Uterus (tissue), 4 donors: Measurements from ENCODE around the gene PTCRA. TPM values are rescaled to one million over a fixed set of nuclear protein-coding genes. Genes with fewer than 3 reads are reported as not detected.
"Not testable (repeated sequence)": the region's sequence is repeated elsewhere in the genome, so short reads cannot be mapped to it uniquely, and the experiment has no call there.

Experiments used
- DNase-seq, 2 donors: peaks; one replicate each; pipeline ENCODE4 v3.0.0-alpha.2; 2019 to 2020
- H3K27ac ChIP-seq, 2 donors: fragments of 200-600 bp; sonication (generic); 1 replicate in 1 of 2; 2 replicates in 1 of 2; pipeline ENCODE4 v1.5.1; 2016 to 2018
- H3K27me3 ChIP-seq, 2 donors: fragments of 200-600 bp; sonication (generic); one replicate each; pipeline ENCODE4 v1.5.1; 2018 to 2019; ENCODE audit warnings: control low read depth in 1 of 2
- H3K36me3 ChIP-seq, 2 donors: fragments of 200-600 bp; sonication (generic); one replicate each; pipeline ENCODE4 v1.5.1; 2019; ENCODE audit warnings: control low read depth in 1 of 2
- H3K4me1 ChIP-seq, 2 donors: fragments of 200-600 bp; sonication (generic); one replicate each; pipeline ENCODE4 v1.5.1; 2018 to 2019; ENCODE audit warnings: control low read depth in 1 of 2
- H3K4me3 ChIP-seq, 2 donors: fragments of 200-600 bp; sonication (generic); 1 replicate in 1 of 2; 2 replicates in 1 of 2; pipeline ENCODE4 v1.5.1; 2018 to 2019; ENCODE audit warnings: mild to moderate bottlenecking in 1 of 2
- H3K9me3 ChIP-seq, 2 donors: fragments of 200-600 bp; sonication (generic); one replicate each; pipeline ENCODE4 v1.5.1; 2019; ENCODE audit warnings: control low read depth in 1 of 2
- CTCF ChIP-seq, 4 experiments: fragments of 200-600 bp in 2 of 4; fragments of 450-650 bp in 2 of 4; sonication (generic) in 2 of 4; IDR thresholded peaks; one replicate each; pipeline ENCODE4 v1.5.1; 2016 to 2019; ENCODE audit warnings: antibody characterized with exemption in 4 of 4, mild to moderate bottlenecking in 2 of 4, moderate library complexity in 1 of 4
- POLR2A ChIP-seq, 2 donors: fragments of 450-650 bp; IDR thresholded peaks; one replicate each; pipeline ENCODE4 v1.6.1; 2016; ENCODE audit warnings: antibody characterized with exemption in 2 of 2, mild to moderate bottlenecking in 1 of 2, moderate library complexity in 1 of 2
- intact Hi-C: fragments of 100-400 bp; cut with DNase I; formaldehyde crosslinking; loops from one replicate; pipeline ENCODE4 v1.15.1; 2023; ENCODE audit warnings: low total_unique reads
- total RNA-seq, 4 donors: library from RNA; depleted of rRNA in 3 of 4; stranded (reverse); fragments of >200 nt in 3 of 4; gene quantifications; one replicate each; pipeline versions ENCODE4 v1.1.0 to v1.2.4, GENCODE V29; 2014 to 2023
- donor health status: DM: yes; HTN: yes; CAD: no.

Gene PTCRA
- total RNA-seq, 4 donors from 2014 or later: 2.0 TPM; not detected in 3

DNA sequence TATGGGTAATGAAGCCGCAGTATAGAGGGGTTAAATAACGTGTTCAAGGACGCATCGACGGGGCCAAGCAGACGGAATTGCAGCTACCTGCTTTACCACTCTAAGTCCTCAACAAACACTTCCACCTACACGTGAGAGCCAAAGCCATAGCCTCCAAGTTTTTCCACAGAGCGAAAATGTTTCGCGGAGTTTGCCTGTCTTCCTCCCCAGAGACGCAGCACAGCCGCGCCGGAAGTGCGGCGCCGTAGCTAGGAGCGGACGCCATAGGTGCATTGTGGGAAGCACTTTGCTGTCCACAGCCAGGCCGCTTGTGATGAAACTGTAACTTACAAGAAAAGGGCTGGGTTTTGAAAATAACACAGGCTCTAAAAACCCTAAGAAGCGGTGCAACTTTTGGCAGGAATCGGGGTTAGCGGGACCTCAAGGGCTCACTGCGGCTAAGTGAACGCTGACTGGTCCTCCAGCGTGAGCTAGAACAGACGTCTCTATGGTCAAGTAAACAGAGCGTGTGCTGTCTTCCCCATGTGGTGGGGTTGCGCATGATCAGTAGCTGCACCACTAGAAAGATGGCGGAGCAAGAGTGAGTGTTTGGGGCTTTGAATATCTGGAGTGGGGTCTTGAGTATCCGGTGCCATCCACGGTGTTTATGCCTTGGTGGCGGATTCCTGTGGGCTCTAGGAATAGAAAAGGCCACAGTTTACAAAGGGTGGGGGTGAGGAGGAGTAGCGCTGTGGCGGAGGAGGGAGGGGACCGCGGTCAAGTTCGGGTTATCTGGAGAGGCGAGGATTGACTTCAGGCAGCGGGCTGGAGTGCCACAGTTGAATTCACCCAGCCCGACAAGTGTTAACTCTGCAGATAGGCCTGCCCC lies 36.2 kb upstream of the PTCRA start, which contains the start of gene RPL7L1:
Gene RPL7L1, plus strand, starts transcription at position 245 of the 868 bp plus-strand sequence. Its CDS starts 295 bp downstream, at position 540.
- peak in 3 of 4 experiments; percentile 6 to 47 (median 13) for TF ChIP-seq CTCF (IDR thresholded peaks at IDR 0.05)
- peak; percentile 49 to 50 for TF ChIP-seq POLR2A (IDR thresholded peaks at IDR 0.05)
- no peaks in the 10 kb centered on the region for H3K4me1 ChIP-seq
- peak within 1 kb of the TSS; percentile 94 to 96 for H3K27ac ChIP-seq
- no peaks in the 10 kb centered on the region for H3K9me3 ChIP-seq
- H3K36me3 ChIP-seq: no peaks in the 10 kb centered on the region
- H3K4me3 ChIP-seq: peak within 1 kb of the TSS; percentile 52 to 64
- H3K27me3 ChIP-seq: no peaks in the 10 kb centered on the region
- intact Hi-C loops: no loop called here
- DNase-seq: peak; percentile 79 to 86

DNA sequence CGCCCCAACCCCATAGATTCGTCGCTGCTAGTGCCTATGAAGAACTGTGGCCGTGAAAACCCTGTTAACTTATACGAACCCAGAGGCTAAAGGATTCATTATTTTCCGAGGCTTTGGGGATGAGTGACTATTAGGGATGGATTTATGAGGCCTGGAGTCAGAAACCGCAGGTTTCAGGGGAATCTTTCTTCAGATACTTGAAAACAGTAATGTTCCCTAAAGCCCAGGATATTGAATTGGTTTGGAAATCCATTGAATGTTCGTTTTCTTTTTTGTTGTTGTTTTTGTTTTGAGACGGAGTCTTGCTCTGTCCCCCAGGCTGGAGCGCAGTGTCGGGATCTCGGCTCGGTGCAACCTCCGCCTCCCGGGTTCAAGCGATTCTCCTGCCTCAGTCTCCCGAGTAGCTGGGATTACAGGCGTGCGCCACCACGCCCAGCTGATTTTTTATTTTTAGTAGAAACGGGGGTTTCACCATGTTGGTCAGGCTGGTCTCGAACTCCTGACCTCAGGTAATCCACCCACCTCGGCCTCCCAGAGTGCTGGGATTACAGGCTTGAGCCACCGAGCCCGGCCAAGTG lies 35.5 kb upstream of the PTCRA start:
- H3K4me3 ChIP-seq: peak overlapping the region; percentile 52 to 64
- intact Hi-C loops, DNase-seq, H3K36me3 ChIP-seq, H3K27me3 ChIP-seq, H3K4me1 ChIP-seq, H3K9me3 ChIP-seq: not testable (repeated sequence)
- H3K27ac ChIP-seq: peak overlapping the region; percentile 94 to 96

DNA sequence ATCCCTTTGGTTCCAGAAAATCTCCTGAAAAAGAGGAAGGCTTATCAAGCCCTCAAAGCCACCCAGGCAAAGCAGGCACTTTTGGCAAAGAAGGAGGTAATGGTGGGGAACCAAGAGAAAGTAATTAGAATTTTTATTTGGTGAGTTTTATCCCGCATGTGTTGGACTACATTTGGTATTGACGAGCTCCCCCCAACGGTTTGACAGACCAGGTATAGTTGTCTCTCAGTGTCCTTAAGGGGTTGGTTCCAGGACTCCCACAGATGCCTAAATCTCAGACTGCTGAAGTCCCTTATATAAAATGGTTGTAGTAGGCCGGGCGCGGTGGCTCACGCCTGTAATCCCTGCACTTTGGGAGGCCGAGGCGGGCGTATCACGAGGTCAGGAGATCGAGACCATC lies 35.0 kb upstream of the PTCRA start:
- H3K9me3 ChIP-seq, H3K36me3 ChIP-seq, H3K27me3 ChIP-seq, H3K4me1 ChIP-seq, intact Hi-C loops, DNase-seq: not testable (repeated sequence)
- peak overlapping the region; percentile 94 to 96 for H3K27ac ChIP-seq
- peak overlapping the region; percentile 52 to 64 for H3K4me3 ChIP-seq

- no peak for DNase-seq
- Histone ChIP-seq H3K36me3 (no peaks in the 10 kb centered on the region), H3K9me3 (no peaks in the 10 kb centered on the region), H3K27ac (no peak overlapping the region), H3K27me3 (no peaks in the 10 kb centered on the region), H3K4me1 (no peaks in the 10 kb centered on the region), H3K4me3 (no peak overlapping the region)
- intact Hi-C loops: no loop called here
- TF ChIP-seq POLR2A (IDR thresholded peaks at IDR 0.05) (no peak), CTCF (IDR thresholded peaks at IDR 0.05) (no peak)
Measured at GRCh38 chr6:42885702-42886101, 30.2 kb upstream of the PTCRA start.

GRCh38 chr6:42888201-42888600 lies 27.7 kb upstream of the PTCRA start:
- H3K4me3 ChIP-seq, H3K9me3 ChIP-seq, H3K27me3 ChIP-seq, DNase-seq, intact Hi-C loops, H3K27ac ChIP-seq, H3K4me1 ChIP-seq, H3K36me3 ChIP-seq: not testable (repeated sequence)

- Histone ChIP-seq H3K9me3 (no peaks in the 10 kb centered on the region), H3K36me3 (no peaks in the 10 kb centered on the region), H3K27me3 (no peaks in the 10 kb centered on the region), H3K27ac (peak overlapping the region; percentile 82 to 93), H3K4me1 (no peaks in the 10 kb centered on the region), H3K4me3 (peak overlapping the region; percentile 78 to 92)
- intact Hi-C loops: no loop called here
- DNase-seq: no peak
- TF ChIP-seq POLR2A (IDR thresholded peaks at IDR 0.05) (no peak), CTCF (IDR thresholded peaks at IDR 0.05) (no peak)
Measured at GRCh38 chr6:42889815-42890214, 26.0 kb upstream of the PTCRA start.
